HEK293 (cell line): ENCODE results near the gene R3HDM4.

ENCODE experiments used
- ATF2 ChIP-seq: fragments of 450-650 bp; formaldehyde crosslinking; IDR thresholded peaks from 2 replicates; pipeline ENCODE4 v1.5.1; 2016; ENCODE audit warnings: missing biosample characterization, missing genetic modification characterization, low read depth
- SP7 ChIP-seq: fragments of 450-650 bp; formaldehyde crosslinking; IDR thresholded peaks from 2 replicates; pipeline ENCODE4 v1.5.1; 2016; ENCODE audit warnings: missing biosample characterization, missing genetic modification characterization
- TSHZ1 ChIP-seq: fragments of 450-650 bp; formaldehyde crosslinking; IDR thresholded peaks from 2 replicates; pipeline ENCODE4 v1.5.1; 2016; ENCODE audit warnings: missing biosample characterization, missing genetic modification characterization, borderline replicate concordance
- ZBTB49 ChIP-seq: fragments of 450-650 bp; formaldehyde crosslinking; IDR thresholded peaks from 2 replicates; pipeline ENCODE4 v1.5.1; 2016; ENCODE audit warnings: missing biosample characterization, missing genetic modification characterization, low read depth
- ZFP3 ChIP-seq: fragments of 450-650 bp; formaldehyde crosslinking; IDR thresholded peaks from 2 replicates; pipeline ENCODE4 v1.5.1; 2016; ENCODE audit warnings: low read depth, missing biosample characterization, missing genetic modification characterization
- ZNF175 ChIP-seq: fragments of 450-650 bp; formaldehyde crosslinking; IDR thresholded peaks from 2 replicates; pipeline ENCODE4 v1.5.1; 2016; ENCODE audit warnings: missing biosample characterization, missing genetic modification characterization
- ZNF623 ChIP-seq: fragments of 450-650 bp; formaldehyde crosslinking; IDR thresholded peaks from 2 replicates; pipeline ENCODE4 v1.5.1; 2016; ENCODE audit warnings: missing biosample characterization, missing genetic modification characterization
- ZNF639 ChIP-seq: fragments of 450-650 bp; formaldehyde crosslinking; IDR thresholded peaks from 2 replicates; pipeline ENCODE4 v1.5.1; 2016; ENCODE audit warnings: missing biosample characterization, missing genetic modification characterization
- TF ChIP-seq, protein P1 (sequence below): fragments of 450-650 bp; formaldehyde crosslinking; IDR thresholded peaks from 2 replicates; pipeline ENCODE4 v1.5.1; 2016; ENCODE audit warnings: missing biosample characterization, missing genetic modification characterization
- TF ChIP-seq, protein P2 (sequence below): fragments of 450-650 bp; formaldehyde crosslinking; IDR thresholded peaks from 2 replicates; pipeline ENCODE4 v1.5.1; 2016; ENCODE audit warnings: missing biosample characterization, missing genetic modification characterization

DNA sequence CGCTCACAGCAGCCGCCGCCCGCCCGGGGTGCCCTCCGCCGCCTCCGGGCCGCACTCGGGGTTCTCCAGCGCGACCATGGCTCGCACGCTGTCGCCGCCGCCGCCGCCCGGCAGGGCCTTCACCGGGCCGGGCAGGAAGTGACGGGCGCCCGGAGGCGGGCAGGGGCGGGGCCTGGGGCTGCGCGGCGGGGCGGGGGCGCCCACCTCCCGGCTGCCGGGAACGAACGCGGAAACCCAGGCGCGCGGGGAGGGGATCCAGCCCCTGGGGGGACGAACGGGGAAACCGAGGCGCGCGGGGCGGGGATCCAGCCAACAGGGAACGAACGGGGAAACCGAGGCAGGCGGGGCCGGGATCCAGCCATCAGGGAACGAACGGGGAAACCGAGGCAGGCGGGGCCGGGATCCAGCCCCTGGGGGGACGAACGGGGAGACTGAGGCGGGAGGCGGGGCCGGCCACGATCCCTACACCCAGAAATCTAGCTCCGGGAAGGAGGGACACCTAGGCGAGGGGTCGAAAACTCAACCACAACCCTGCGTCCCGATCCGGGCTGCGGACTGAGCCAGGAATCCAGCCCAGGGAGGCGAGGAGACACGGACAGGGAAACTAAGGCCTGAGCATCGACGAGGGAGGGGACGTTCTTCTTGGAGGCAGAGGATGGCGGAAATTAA lies at the start of gene R3HDM4:
- TF ChIP-seq ZNF623 (tag by site-specific recombination) (no peak), ZNF639 (no peak), ATF2 (tag by site-specific recombination) (no peak), ZBTB49 (tag by site-specific recombination) (no peak), SP7 (tag by site-specific recombination) (no peak), ZFP3 (no peak), TSHZ1 (tag by site-specific recombination) (no peak), ZNF175 (no peak)
- TF ChIP-seq, protein P1, sequence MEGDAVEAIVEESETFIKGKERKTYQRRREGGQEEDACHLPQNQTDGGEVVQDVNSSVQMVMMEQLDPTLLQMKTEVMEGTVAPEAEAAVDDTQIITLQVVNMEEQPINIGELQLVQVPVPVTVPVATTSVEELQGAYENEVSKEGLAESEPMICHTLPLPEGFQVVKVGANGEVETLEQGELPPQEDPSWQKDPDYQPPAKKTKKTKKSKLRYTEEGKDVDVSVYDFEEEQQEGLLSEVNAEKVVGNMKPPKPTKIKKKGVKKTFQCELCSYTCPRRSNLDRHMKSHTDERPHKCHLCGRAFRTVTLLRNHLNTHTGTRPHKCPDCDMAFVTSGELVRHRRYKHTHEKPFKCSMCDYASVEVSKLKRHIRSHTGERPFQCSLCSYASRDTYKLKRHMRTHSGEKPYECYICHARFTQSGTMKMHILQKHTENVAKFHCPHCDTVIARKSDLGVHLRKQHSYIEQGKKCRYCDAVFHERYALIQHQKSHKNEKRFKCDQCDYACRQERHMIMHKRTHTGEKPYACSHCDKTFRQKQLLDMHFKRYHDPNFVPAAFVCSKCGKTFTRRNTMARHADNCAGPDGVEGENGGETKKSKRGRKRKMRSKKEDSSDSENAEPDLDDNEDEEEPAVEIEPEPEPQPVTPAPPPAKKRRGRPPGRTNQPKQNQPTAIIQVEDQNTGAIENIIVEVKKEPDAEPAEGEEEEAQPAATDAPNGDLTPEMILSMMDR (tag by site-specific recombination), result no peak
- TF ChIP-seq, protein P2, sequence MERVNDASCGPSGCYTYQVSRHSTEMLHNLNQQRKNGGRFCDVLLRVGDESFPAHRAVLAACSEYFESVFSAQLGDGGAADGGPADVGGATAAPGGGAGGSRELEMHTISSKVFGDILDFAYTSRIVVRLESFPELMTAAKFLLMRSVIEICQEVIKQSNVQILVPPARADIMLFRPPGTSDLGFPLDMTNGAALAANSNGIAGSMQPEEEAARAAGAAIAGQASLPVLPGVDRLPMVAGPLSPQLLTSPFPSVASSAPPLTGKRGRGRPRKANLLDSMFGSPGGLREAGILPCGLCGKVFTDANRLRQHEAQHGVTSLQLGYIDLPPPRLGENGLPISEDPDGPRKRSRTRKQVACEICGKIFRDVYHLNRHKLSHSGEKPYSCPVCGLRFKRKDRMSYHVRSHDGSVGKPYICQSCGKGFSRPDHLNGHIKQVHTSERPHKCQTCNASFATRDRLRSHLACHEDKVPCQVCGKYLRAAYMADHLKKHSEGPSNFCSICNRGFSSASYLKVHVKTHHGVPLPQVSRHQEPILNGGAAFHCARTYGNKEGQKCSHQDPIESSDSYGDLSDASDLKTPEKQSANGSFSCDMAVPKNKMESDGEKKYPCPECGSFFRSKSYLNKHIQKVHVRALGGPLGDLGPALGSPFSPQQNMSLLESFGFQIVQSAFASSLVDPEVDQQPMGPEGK (tag by site-specific recombination), result no peak
